Tongue (tissue), 2 donors: ENCODE results near the gene SPOP. TPM values are rescaled to one million over a fixed set of nuclear protein-coding genes. Genes with fewer than 3 reads are reported as not detected.
"Not testable (repeated sequence)": the region's sequence is repeated elsewhere in the genome, so short reads cannot be mapped to it uniquely, and the experiment has no call there.

Source experiments
- DNase-seq: peaks from one replicate; pipeline ENCODE4 v3.0.0-alpha.2; 2015
- total RNA-seq: library from RNA; depleted of rRNA; stranded (reverse); fragments of >200 nt; gene quantifications from one replicate; pipeline ENCODE4 v1.2.3, GENCODE V29; 2014

SPOP gene
- total RNA-seq, 1 donor from 2014 or later: 131 TPM

GRCh38 chr17:49647256-49647585 lies 30.7 kb downstream of the SPOP start:
- DNase-seq: no peak

GRCh38 chr17:49646391-49647255 lies 31.3 kb downstream of the SPOP start:
- no peak for DNase-seq

- not testable (repeated sequence) for DNase-seq
Measured at GRCh38 chr17:49646056-49646390, 31.9 kb downstream of the SPOP start.

DNA sequence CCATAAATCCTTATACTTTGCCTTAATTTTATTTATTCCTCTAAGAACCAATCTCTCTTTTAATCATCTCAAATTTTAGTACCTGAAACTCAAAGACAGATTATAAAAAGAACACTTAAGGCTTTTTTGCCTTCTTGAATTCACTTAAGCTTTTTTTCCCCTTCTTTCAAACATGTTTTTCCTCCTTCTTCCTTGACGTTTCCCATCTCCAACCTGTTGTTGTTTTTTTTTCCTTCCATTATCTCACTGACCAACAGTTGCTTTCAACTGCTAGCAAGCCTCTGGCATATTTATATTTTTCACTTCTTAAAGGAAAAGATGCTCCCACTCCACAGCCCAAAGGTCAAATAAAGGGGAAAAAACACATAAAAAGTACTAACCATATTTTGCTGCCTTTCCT lies 32.2 kb downstream of the SPOP start:
- no peak for DNase-seq

DNA sequence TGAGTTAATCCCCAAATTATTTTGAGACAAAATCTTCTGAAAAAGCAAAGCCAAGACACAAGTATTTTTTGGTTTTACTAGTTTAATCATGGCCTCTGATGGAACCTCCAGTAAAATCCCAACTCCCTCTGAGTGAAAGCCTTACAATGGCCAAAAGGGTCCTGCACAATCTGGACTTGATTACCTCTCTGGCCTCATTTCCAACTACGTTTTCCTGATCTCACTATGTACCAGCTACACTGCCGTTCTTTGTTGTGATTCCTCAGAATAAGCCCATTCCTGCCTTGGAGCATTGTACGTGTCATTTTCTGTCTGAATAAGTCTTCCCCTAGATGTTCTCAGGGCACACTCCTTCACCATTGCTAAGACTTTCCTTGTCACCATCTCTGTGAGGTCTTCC lies 37.3 kb downstream of the SPOP start:
- DNase-seq: no peak

DNA sequence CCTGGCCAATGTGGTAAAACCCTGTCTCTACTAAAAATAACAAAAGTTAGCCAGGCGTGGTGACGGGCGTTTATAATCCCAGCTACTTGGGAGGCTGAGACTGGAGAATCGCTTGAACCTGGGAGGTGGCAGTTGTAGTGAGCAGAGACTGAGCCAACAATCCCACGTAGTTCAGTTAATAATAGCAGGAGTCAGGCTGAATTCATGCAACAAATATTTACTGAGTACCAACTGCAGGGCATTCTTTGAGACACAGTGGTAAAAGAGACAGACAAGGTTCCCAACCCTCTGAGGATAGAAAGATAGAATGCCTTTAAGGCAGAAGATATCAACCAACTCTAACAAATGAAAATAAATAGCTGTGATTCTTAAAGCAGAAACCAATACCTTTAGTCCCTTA lies 39.1 kb downstream of the SPOP start:
- no peak for DNase-seq

GRCh38 chr17:49637739-49638138 lies 40.2 kb downstream of the SPOP start:
- no peak for DNase-seq

- no peak for DNase-seq
Measured at GRCh38 chr17:49637050-49637449, 40.8 kb downstream of the SPOP start.

- no peak for DNase-seq
Measured at GRCh38 chr17:49635121-49635520, 42.8 kb downstream of the SPOP start.

- peak; percentile 31 for DNase-seq
Measured at GRCh38 chr17:49634485-49634860, 43.4 kb downstream of the SPOP start.

GRCh38 chr17:49633762-49634484 lies 44.0 kb downstream of the SPOP start:
- DNase-seq: peak; percentile 10

GRCh38 chr17:49633250-49633649 lies 44.6 kb downstream of the SPOP start:
- peak; percentile 10 for DNase-seq

- no peak for DNase-seq
Measured at GRCh38 chr17:49632201-49632600, 45.7 kb downstream of the SPOP start.

DNA sequence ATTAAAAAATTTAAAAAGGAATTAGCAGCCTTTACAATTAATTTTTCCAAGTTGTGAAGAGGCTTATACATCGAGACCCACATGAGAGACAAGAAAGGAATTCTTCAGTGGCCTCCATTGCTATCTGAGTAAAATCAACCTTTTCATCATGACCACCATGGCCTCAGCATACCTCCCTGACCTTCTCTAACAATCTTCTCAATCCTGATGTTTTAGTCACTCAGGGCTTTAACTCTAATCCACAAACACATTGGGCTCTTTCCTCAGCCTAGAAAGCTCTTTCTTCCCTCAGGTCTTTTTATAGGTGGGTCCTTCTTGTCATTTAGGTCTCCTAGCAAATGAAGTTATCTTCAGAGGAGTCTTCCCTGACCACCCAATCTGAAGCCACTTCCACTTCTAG lies 46.4 kb downstream of the SPOP start:
- no peak for DNase-seq

- DNase-seq: no peak
Measured at GRCh38 chr17:49630113-49630900, 47.6 kb downstream of the SPOP start.

GRCh38 chr17:49629447-49629846 lies 48.5 kb downstream of the SPOP start:
- no peak for DNase-seq

GRCh38 chr17:49624896-49625295 lies 53.0 kb downstream of the SPOP start:
- no peak for DNase-seq

- DNase-seq: no peak
Measured at GRCh38 chr17:49621946-49622529, 55.9 kb downstream of the SPOP start.

DNA sequence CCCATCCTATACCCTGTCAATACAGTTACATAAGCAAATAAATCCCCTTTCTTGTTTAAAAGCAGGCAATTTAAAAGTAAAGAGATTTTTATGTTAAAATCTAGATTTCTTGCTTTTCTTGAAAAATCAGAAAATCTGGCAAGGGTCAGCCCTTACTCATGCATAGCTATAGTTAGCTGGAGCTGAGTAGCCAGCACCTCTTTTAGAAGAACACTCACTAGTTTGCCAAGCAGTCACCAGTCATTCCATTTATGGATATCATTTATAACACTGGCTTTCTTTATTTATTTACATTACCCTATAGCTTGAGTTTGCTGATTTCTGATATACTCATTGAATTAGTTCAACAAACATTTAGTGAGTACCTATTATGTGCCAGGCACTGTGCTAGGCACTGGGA lies 56.5 kb downstream of the SPOP start:
- no peak for DNase-seq

GRCh38 chr17:49618028-49618611 lies 59.8 kb downstream of the SPOP start:
- DNase-seq: no peak

DNA sequence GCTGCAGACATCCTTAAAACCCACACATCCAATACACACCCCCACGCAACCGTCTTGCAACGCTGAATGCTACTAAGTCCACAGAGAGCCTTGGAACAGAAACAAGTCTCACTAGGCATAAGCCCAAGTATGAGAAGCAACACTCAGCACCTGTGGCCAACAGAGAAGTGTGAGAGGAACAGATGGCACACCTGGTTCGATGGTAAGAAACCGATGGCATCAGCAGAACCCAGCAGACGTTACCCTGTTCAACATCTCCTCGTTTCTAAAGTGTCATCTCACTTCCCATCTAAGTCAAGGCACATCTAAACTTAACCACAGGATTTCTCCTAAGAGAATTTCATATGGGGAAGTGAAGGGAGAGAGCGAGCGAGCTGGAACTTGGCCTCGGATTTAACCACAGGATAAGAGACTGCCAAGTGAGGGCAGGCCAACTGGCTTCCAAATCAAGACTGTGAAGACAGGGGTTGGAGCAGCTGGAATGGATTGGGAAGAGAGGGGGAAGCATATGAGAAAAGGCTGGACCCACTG lies 61.2 kb downstream of the SPOP start:
- DNase-seq: peak; percentile 60

DNA sequence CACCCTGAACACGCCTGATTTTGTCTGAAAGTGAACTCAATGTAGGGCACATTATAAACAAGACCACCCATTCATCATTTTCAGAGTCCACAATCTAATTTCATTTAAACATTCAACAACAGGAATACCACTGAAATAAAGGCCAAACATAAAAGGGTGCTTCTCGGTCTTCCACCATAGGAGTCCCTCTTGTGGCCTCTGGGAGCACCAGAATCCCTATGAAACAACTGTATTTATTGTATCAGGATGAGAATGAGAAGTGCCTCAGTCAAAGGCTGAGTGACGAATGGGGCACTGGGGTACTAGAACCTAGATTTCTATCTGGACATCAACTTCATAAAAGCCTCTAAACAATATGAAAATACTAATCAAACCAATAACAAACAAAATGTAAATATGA lies 61.8 kb downstream of the SPOP start:
- no peak for DNase-seq
